Liver (tissue), 9 donors: Measurements from ENCODE around the gene BMP10. TPM values are rescaled to one million over a fixed set of nuclear protein-coding genes. Genes with fewer than 3 reads are reported as not detected.

ENCODE experiments used
- DNase-seq: peaks from one replicate; pipeline ENCODE4 v3.0.0-alpha.2; 2017; ENCODE audit warnings: low spot score
- H3K27ac ChIP-seq, 2 donors: one replicate each; pipeline ENCODE4 v1.7.0; 2013; ENCODE audit warnings: inconsistent platforms in 2 of 2, low read length in 2 of 2, control low read depth in 1 of 2, low read depth in 1 of 2, mild to moderate bottlenecking in 1 of 2
- H3K27me3 ChIP-seq, 4 donors: one replicate each; pipeline versions ENCODE4 v1.6.1 to v1.7.0; 2013; ENCODE audit warnings: low read length in 3 of 4, inconsistent platforms in 1 of 4, mild to moderate bottlenecking in 1 of 4, moderate library complexity in 1 of 4; ENCODE audit not compliant: control insufficient read depth in 4 of 4, insufficient read depth in 4 of 4
- H3K36me3 ChIP-seq, 4 donors: one replicate each; pipeline versions ENCODE4 v1.6.1 to v1.7.0; 2013; ENCODE audit warnings: low read length in 3 of 4, mild to moderate bottlenecking in 3 of 4, low read depth in 1 of 4, moderate library complexity in 1 of 4; ENCODE audit not compliant: control insufficient read depth in 4 of 4, insufficient read depth in 3 of 4
- H3K4me1 ChIP-seq, 4 donors: one replicate each; pipeline versions ENCODE4 v1.6.1 to v1.7.0; 2013; ENCODE audit warnings: low read length in 3 of 4, mild to moderate bottlenecking in 3 of 4, moderate library complexity in 1 of 4; ENCODE audit not compliant: control insufficient read depth in 4 of 4, insufficient read depth in 4 of 4
- H3K4me3 ChIP-seq, 3 donors: one replicate each; pipeline versions ENCODE4 v1.6.1 to v1.7.0; 2013; ENCODE audit warnings: low read length in 3 of 3, control low read depth in 1 of 3, low read depth in 1 of 3, mild to moderate bottlenecking in 1 of 3
- H3K9ac ChIP-seq, 2 donors: one replicate each; pipeline ENCODE4 v1.7.0; 2013; ENCODE audit warnings: low read length in 2 of 2, mild to moderate bottlenecking in 2 of 2, moderate library complexity in 2 of 2, control low read depth in 1 of 2, low read depth in 1 of 2
- H3K9me3 ChIP-seq, 4 donors: one replicate each; pipeline versions ENCODE4 v1.6.1 to v1.7.0; 2013; ENCODE audit warnings: low read length in 3 of 4; ENCODE audit not compliant: control insufficient read depth in 4 of 4
- CTCF ChIP-seq: fragments of 150-350 bp; IDR thresholded peaks from 2 replicates; pipeline ENCODE4 v1.5.1; 2017; ENCODE audit warnings: improper control_type of control experiment, low read depth, low read length; ENCODE audit not compliant: missing input control
- EGR1 ChIP-seq, 2 donors: IDR thresholded peaks; 2 replicates each; pipeline ENCODE4 v1.6.1; 2016 to 2018; ENCODE audit warnings: antibody characterized with exemption in 2 of 2, low read depth in 2 of 2
- FOXA1 ChIP-seq: IDR thresholded peaks from 2 replicates; pipeline ENCODE4 v1.6.1; 2016; ENCODE audit warnings: antibody characterized with exemption
- FOXA2 ChIP-seq: IDR thresholded peaks from 2 replicates; pipeline ENCODE4 v1.6.1; 2016; ENCODE audit warnings: antibody characterized with exemption
- HNF4A ChIP-seq, 2 donors: conservative IDR thresholded peaks; 2 replicates each; pipeline ENCODE4 v1.6.1; 2016; ENCODE audit warnings: antibody characterized with exemption in 2 of 2, mild to moderate bottlenecking in 2 of 2
- JUND ChIP-seq, 2 donors: IDR thresholded peaks; 2 replicates each; pipeline ENCODE4 v1.6.1; 2016; ENCODE audit warnings: antibody characterized with exemption in 2 of 2
- MAX ChIP-seq: IDR thresholded peaks from 2 replicates; pipeline ENCODE4 v1.6.1; 2016; ENCODE audit warnings: antibody characterized with exemption
- RAD21 ChIP-seq, 2 donors: IDR thresholded peaks; 2 replicates each; pipeline ENCODE4 v1.6.1; 2016; ENCODE audit warnings: antibody characterized with exemption in 2 of 2, mild to moderate bottlenecking in 2 of 2
- SP1 ChIP-seq: IDR thresholded peaks from 2 replicates; pipeline ENCODE4 v1.6.1; 2018; ENCODE audit warnings: antibody characterized with exemption, mild to moderate bottlenecking
- TAF1 ChIP-seq: conservative IDR thresholded peaks from 2 replicates; pipeline ENCODE4 v1.6.1; 2016; ENCODE audit warnings: antibody characterized with exemption, mild to moderate bottlenecking
- whole genome bisulfite sequencing: extraction: QIAGEN DNeasy Blood & Tissue Kit; methylation state at CpG from one replicate; pipeline ENCODE4 v1.1.7; 2013; 5-methylcytosine and 5-hydroxymethylcytosine counted together
- polyA plus RNA-seq, 2 donors: library from polyadenylated mRNA; stranded (reverse) in 1 of 2; unstranded in 1 of 2; fragments of 200-250 nt in 1 of 2; fragments of >200 nt in 1 of 2; fragmentation: Nextera tagmentation in 1 of 2; extraction: Ambion mirVana in 1 of 2; gene quantifications; one replicate each; pipeline versions ENCODE4 v1.2.1 to v1.2.3, GENCODE V29; 2013 to 2015
- total RNA-seq, 2 donors: library from RNA; depleted of rRNA; stranded (reverse); fragments of >200 nt; gene quantifications; one replicate each; pipeline ENCODE4 v1.2.3, GENCODE V29; 2014
- TF ChIP-seq, protein P1 (sequence below): IDR thresholded peaks from 2 replicates; pipeline ENCODE4 v1.6.1; 2016; ENCODE audit warnings: antibody characterized with exemption, mild to moderate bottlenecking
- donor health status: healthy.
- donor health status: healthy.
- donor health status: healthy.
- donor health status: healthy.
- donor health status: healthy.

Gene BMP10
- total and polyA plus RNA-seq, 4 donors, result 0.39 to 10.0 (median 8.7) TPM

DNA sequence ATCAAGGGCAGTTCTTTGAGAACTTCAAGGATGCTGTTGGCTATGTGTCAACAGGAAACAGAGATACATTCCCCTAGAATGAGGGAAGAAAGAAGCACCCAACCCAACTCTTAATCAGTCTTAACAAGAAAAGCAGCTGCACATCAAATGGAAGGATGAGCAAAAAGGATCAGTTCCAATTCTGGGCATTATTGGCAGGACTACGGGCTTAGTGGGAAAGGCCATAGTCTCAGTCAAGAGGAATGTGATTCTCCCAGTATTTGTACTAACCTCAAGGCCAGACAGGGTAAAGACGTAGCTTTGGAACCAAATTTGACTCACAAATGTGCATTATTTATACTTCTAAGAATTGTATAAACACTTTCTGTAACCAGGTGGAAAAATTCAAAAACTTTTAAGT lies 18.2 kb downstream of the BMP10 start:
- no peak overlapping the region for H3K9ac ChIP-seq
- 82% methylated on average over 2 of the region's 2 CpGs for WGBS
- no peak overlapping the region for H3K27ac ChIP-seq
- H3K4me3 ChIP-seq, result no peak overlapping the region
- H3K27me3 ChIP-seq, result no peaks in the 10 kb centered on the region
- no peak for DNase-seq
- H3K36me3 ChIP-seq, result no peaks in the 10 kb centered on the region
- H3K4me1 ChIP-seq, result no peaks in the 10 kb centered on the region
- TF ChIP-seq FOXA1, result no peak
- TF ChIP-seq MAX, result no peak
- no peaks in the 10 kb centered on the region for H3K9me3 ChIP-seq

DNA sequence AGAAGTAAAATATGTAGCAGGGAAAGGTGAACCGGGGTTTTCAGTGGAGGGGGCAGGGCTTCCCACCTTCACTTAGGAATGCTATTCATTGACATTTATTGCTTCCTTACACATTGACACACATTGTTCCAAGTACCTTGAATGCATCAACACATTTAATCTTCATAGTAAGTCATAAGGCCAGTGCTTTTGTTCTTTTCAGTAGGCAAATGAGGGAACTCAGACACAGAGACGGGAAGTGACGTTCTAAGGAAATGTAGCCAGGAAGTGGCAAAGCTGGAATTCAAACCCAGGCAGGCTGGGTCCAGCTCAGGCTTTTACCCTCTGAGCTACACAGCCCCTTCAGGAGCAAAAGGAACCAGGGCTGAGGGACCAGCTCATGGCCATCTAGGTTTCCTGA lies 20.7 kb downstream of the BMP10 start:
- no peak overlapping the region for H3K27ac ChIP-seq
- H3K4me3 ChIP-seq, result no peak overlapping the region
- no peak overlapping the region for H3K9ac ChIP-seq
- 80% methylated on average over 3 of the region's 3 CpGs for WGBS
- DNase-seq, result no peak
- TF ChIP-seq RAD21 (IDR thresholded peaks at IDR 0.05) (no peak), JUND (IDR thresholded peaks at IDR 0.05) (no peak)
- no peaks in the 10 kb centered on the region for H3K9me3 ChIP-seq
- H3K36me3 ChIP-seq, result no peaks in the 10 kb centered on the region
- peaks cover 0 to 4% (median 0%) of the 10 kb centered on the region in 4 donors for H3K27me3 ChIP-seq
- H3K4me1 ChIP-seq, result no peaks in the 10 kb centered on the region

DNA sequence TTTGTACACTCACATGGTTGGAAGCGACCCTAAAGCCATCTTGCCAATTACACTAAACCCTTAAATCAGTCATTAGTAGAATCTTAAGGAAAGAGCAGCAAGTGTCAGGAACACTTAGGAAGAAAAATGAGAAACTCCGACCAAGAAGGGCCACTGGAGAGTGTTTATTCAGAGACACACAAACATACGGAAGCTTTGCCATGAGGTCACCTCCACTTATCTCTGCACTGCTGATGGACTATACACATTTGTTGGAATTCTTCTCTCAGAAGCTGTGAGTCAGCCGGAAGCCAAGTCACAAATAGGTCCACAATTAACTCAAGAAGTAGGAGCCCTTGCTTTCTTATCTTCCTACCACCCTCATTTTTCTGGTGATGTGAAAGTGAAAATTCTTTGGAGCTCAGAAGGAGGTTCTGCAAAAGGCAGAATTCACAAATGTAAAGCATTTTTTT lies 21.6 kb downstream of the BMP10 start:
- Histone ChIP-seq H3K36me3 (no peaks in the 10 kb centered on the region), H3K4me3 (no peak overlapping the region), H3K4me1 (no peaks in the 10 kb centered on the region), H3K9ac (no peak overlapping the region), H3K27ac (peak overlapping the region in 1 of 2 donors; percentile 17), H3K9me3 (no peaks in the 10 kb centered on the region), H3K27me3 (peaks cover 0 to 4% (median 0%) of the 10 kb centered on the region in 4 donors)
- no peak for DNase-seq
- WGBS, result 59% methylated on average over 4 of the region's 4 CpGs
- peak in 1 of 2 donors; percentile 36 for TF ChIP-seq JUND (IDR thresholded peaks at IDR 0.05)
- TF ChIP-seq CTCF, result no peak
- no peak for TF ChIP-seq TAF1
- no peak for TF ChIP-seq HNF4A (conservative IDR thresholded peaks at IDR 0.05)
- no peak for TF ChIP-seq EGR1 (IDR thresholded peaks at IDR 0.05; ENCODE audit: low read depth in 2 of 2)
- no peak for TF ChIP-seq FOXA2
- TF ChIP-seq, protein P1, sequence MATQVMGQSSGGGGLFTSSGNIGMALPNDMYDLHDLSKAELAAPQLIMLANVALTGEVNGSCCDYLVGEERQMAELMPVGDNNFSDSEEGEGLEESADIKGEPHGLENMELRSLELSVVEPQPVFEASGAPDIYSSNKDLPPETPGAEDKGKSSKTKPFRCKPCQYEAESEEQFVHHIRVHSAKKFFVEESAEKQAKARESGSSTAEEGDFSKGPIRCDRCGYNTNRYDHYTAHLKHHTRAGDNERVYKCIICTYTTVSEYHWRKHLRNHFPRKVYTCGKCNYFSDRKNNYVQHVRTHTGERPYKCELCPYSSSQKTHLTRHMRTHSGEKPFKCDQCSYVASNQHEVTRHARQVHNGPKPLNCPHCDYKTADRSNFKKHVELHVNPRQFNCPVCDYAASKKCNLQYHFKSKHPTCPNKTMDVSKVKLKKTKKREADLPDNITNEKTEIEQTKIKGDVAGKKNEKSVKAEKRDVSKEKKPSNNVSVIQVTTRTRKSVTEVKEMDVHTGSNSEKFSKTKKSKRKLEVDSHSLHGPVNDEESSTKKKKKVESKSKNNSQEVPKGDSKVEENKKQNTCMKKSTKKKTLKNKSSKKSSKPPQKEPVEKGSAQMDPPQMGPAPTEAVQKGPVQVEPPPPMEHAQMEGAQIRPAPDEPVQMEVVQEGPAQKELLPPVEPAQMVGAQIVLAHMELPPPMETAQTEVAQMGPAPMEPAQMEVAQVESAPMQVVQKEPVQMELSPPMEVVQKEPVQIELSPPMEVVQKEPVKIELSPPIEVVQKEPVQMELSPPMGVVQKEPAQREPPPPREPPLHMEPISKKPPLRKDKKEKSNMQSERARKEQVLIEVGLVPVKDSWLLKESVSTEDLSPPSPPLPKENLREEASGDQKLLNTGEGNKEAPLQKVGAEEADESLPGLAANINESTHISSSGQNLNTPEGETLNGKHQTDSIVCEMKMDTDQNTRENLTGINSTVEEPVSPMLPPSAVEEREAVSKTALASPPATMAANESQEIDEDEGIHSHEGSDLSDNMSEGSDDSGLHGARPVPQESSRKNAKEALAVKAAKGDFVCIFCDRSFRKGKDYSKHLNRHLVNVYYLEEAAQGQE, result no peak
- no peak for TF ChIP-seq SP1
